C1 segment of cervical spinal cord (tissue), 14 donors: ENCODE measurements around the gene RBFOX1.

Experiments used
- DNase-seq, 14 donors: peaks; one replicate each; lab custom pipeline; 2025; lab: John Stamatoyannopoulos, UW

The RBFOX1 gene

DNA sequence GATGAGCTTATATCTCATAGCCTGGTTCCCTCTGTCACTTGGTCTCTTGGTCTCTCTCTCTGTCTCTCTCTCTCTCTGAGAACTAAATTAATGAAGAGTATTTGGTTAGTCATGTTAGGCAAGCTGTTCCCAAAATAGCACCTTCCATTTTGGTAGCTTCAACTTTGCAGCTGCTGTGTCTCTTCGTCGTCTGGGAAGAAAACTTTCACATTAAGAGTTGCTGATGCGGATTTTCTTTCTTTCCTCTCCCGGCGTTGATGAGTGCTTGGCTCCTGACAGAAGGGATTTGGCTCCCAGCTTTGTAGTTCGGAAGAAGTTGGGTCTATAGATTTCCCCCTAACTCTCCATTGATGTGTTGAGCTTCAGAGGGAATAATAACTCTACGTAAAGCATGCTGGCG lies at the start of gene RBFOX1:
Gene RBFOX1, plus strand, starts transcription at position 235 of the 400 bp plus-strand sequence.
- no peak for DNase-seq

DNA sequence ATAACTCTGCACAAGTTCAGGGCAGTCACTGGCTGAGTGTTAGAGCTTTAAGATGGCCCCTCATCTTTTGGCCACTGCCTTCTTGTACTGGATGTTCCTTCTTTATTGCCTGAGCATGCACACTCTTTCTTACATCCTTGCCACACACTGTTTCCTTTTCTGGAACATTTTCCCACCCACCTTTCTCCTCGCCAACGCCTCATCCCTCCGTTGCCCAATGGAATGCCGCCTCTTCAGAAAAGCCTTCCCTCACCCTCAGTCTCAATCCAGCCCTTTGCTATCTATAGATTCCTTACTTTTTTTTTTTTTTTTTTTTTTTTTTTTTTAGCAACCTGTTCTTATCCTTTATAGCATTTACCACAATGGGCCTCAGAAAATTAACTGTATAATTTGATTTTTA lies 47.9 kb upstream of the RBFOX1 start:
- no peak for DNase-seq

DNA sequence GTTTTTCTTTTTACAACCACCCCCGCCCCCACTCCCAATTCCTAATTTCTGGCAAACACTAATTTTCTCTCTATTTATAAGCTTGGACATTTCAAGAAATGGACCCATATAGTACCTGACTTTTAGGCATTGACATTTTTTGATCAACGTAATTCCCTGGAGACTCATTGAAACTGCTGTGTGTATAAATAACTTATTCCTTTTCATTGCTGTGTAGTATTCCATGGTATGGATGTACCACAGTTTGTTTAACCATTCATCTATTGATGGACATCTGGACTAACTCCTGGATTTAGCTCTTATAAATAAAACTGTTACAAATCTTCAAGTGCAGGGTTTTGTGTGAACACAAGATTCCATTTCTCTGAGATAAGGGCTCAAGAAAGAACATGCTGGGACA lies 47.1 kb upstream of the RBFOX1 start:
- no peak for DNase-seq

DNA sequence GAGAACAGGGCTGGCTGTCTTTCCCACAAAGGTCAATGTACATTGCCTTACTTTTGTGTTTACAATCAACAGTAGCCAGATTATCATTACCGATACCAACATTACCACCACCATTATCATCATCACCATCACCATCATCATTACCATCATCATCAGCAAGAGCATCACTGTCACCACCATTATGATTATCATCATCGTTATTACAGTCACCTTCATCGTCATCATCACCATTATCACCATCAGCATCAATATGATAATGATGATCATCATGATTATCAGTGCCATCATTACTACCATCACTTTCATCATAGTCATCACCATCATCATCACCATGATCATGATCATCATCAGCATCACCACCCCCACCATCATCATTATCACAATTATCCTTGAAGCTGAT lies 43.3 kb upstream of the RBFOX1 start:
- DNase-seq = no peak

DNA sequence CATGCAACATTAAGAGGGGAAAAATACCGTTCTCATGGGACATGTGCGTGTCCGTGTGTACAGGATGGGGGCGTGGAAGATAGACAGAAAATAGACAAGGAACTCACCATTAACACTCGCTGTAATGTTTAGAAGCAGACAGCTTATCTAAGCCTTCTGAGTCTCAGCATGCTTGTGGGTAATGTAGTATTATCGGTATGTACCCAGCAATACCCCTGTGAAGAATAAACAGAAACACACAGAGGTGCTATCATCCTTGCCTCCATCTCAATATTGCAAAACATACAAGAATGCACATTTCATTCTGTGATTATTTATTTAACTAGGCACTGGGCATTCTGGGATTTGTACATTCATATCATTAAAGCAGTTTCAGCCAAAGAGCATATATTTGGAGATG lies 42.0 kb upstream of the RBFOX1 start:
- DNase-seq = no peak

DNA sequence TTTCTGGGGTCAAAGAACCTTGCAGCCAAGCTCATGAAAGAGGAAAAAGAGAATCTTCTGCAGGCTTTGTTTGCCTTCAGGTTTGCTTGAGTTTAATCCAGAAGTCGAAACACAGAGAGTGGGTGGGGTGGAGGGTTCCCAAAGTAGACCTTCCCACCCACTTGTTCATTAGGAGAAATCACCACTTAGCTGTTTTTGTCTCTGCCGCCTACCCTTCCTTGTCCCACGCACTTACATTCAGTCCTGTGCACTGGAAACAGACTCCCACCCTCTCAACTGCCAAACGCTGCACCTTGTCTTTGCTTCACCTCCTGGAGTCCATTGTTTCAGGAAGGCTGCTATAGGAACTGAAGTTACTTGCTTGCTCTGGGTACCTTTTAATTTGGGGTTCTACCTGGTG lies 38.6 kb upstream of the RBFOX1 start:
- DNase-seq = no peak

DNA sequence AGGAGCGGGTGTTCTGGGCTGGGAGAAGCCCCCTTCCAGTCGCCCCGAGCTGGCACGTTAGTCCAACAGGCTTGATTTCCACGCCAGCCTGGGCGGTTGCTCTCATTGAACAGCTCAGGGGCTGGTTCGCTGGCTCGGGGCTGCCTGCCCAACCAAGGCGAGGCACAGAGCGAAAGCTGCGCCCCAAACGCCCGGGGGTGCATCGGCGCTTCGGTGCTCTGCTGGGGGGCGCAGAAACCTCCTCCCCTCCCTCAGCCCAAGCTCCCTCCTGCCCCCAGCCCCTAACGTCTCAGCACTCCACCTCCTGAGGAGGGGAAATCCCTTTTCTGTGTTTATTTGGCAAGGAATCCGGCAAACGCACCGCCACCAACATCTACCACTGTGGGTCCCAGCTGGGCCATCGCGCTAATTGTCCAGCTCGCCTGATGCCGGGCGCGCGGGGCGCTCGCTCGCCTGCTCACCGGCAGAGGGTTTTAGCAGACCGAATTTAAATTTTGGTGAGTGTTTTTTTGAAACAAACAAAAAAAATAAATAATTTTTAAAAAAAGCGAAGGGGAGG lies 29.5 kb upstream of the RBFOX1 start:
- DNase-seq = peak in 4 of 14 donors; percentile 20 to 54 (median 32)

DNA sequence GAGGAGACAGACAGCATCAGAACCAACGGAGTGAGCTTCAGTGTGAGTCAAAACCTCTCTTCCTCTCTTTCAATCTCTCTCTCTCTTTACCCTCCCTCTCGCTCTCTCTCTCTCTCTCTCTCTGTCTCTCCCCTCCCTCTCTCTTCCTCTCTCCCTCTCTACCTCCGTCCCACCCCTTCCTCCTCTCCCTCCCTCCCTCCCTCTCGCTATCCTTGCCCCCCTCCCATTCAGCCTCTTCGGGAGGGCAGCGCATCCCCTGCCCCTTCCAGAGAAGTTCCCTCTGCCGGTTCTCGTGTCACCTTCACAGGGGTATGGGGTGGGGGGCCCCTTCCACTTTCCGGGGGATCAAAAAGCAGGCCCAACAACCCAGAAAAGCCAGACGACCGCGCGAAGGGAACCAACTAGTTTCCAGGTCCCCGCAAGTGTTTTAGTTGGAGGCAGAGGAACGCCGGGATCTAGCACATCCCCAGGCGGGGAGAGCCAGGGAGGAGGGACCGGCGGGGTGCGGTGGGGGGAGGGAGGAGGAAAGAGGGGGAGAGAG lies 28.9 kb upstream of the RBFOX1 start:
- peak in 1 of 14 donors; percentile 28 for DNase-seq

DNA sequence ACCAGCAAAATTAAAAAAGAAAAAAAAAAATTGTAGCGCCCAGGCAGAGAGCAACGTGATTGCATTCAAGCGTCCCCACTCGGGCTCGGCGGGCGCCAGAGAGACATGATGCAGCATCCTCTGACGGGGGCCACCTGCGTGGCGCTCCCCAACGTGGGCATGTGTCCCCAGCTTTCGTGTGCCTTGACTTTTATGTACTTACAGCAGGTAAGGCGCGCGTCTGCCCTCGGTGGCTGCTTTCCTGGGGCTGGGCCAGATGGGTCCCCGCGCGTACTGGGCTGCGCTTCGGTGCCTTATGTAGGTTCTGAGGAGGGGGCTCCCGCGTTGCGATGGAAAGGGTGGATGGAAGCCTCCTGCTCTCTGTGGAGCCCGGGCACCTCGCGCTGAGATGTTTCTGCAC lies 28.4 kb upstream of the RBFOX1 start:
- no peak for DNase-seq

DNA sequence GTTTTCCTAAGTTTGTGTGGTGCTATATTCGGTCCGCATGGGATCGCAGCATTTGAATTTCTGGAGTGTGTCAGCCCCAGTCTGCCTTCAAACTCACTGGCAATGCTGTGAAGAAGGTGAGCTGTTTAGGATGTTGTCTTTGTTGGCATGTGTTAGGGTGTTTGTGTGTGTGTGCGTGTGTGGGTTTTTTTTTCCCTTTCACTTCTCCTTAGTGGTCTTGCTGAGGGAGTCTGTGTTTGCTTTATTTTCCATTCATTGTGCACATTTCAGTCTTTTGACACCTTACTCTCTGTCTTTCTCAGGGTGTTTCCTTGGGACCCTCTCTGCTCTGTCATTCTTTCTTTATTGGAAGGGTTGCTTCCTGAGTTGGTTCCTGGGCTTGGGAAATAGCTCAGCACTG lies 27.7 kb upstream of the RBFOX1 start:
- peak in 1 of 14 donors; percentile 15 for DNase-seq

DNA sequence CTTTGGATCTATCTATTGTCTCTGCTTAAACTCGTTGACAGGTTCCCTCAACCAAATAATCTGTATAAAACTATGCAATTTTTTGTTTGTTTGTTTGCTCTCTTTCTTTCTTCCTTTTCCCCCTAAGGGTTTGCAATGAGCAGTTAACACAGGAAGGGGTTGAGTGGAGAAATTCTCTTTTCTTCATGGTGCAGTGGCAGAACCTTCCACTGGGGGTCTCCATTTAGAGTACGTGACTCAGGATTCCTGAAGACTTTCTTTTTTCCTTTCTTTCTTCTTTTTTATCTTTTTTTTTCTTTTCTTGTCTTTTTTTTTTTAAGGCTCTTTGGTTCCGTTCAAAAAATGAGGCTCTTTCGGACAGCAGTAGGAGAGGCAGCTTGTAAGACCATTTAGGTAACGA lies 19.5 kb upstream of the RBFOX1 start:
- DNase-seq = no peak

DNA sequence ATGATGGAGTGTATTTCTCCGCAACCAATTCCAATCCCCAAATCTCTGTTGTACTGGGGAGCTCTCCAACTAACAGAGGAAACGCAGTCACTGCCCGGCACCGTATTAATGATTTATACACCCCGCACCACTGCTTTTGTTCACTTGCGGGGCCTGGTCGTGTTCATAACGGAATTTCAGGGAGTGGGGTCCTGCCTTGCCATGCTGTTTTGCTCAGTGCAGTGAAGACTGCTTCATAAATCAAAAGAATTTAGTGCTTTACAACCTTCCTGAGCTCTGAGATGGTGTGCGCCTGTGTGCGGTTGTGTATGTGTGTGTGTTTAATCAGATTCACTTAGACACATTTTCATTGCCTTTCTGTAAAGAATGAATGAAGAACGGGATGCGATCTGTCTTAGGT lies 18.5 kb upstream of the RBFOX1 start:
- DNase-seq = no peak

DNA sequence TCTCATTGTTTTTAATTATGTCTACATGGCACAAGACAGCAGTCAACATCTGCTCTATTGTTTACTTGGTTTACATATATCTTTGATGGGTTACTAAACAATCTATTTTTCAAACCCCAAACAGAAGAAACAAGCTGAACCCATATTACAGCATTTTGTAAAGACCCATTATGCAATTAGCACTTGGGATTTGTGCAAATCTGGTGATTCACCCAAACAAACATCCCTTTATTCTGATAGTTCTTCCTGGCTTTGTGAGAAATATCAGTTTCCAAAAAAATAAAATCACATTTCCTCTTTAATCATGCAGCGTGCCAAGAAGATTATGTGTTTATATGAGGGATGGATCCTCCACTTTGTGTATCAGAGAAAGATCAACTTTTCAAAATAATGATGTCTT lies 16.8 kb upstream of the RBFOX1 start:
- DNase-seq = no peak

DNA sequence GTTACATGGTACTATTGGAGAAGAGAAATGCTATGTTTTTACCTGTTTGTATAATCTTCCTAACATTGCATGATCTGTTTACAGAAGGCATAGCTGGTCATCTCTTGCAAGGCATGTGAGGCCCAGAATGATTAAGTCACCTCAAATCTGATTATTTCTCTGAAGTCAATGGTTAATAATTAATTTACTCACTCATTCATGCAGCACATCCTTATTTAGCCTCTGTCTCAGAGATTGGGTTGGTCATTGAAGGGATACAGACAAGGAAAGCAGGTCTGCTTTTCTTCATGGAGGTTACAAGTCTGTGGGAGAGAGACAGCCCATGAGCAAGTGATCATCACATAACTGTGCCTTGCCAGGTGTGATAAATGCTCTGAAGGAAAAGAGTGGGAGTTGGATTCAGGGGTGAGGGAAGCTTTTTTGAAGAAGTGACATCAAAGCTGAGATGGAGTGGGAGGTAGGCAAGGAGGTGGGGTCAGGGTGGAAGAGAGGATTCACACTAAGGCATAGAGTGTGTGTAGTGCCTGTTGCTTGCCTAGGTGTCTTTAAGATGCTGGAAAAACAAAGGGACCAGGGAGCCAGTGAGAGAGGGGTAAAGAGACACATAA lies 16.3 kb upstream of the RBFOX1 start:
- DNase-seq = no peak

DNA sequence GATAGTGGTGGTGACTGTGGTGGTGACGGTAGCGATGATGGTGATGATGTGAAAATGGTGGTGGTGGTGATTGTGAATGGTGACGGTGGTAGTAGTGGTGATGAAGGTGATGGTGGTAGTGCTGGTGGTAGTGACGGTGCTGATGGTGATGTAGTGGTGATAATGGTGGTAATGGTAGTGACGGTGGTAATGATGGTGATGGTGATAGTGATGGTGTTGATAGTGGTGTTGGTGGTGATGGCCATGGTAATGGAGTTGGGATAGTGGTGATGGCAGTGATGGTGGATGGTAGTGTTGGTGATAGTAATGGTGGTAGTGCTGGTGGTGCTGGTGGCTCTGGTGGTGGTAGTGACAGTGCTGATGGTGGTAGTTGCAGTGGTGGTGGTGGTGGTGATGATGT lies 14.7 kb upstream of the RBFOX1 start:
- no peak for DNase-seq

DNA sequence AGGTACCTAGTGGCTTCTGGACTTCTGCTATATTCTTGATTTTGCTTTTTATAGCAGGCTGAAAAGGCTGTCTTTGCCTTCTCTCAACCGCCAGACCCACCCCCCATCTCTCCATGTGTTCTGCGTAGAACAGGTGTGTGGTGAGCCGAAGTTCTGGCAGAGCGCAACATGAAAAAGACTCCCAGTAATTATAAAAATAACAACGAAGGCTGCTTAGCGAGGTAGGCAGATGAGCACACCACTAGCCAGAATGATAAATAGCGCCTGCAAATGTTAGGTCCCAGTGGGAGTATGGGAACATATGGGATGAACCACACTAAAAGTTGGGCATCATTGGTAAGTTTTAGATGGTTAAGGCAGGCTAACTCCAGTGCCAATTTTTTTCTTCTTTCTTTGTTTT lies 14.0 kb upstream of the RBFOX1 start:
- peak in 1 of 14 donors; percentile 18 for DNase-seq

DNA sequence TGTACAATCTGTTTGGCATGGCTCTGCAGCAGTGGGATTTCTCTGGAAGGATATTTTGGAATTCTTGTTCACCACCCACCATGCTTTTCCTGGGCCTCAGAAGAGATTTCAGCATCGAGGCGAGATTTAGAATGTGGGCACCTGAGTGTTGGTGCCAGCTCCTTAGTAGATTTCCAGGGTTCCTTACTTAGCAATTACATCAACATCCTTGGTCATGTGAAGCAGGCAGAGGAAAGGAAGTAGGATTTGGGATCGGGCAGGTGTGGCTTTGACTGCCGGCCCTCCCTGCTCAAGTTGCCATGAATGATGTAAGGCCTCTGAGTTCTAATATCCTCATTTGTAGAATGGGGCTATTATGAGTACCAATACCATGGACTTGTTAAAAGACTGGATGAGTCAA lies 13.1 kb upstream of the RBFOX1 start:
- no peak for DNase-seq

DNA sequence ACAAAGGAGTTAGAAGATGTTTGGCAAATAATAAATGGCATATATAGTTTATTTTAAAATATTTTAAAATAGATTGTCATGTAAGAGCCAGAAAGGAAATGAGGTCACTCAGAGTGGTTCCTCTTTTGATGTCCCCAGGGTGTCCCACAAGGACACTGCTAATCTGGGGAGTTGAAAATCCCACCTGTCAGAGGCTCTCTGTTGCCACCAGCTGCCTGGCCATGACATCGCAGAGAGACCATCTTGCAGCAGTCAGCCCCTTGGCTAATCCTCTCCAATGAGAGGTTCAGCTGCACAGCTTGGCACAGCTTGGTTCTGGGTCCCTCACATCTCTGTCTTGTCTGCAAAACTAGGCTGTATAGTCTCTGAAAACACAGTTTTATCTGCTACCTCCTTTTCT lies 11.0 kb upstream of the RBFOX1 start:
- DNase-seq = no peak

DNA sequence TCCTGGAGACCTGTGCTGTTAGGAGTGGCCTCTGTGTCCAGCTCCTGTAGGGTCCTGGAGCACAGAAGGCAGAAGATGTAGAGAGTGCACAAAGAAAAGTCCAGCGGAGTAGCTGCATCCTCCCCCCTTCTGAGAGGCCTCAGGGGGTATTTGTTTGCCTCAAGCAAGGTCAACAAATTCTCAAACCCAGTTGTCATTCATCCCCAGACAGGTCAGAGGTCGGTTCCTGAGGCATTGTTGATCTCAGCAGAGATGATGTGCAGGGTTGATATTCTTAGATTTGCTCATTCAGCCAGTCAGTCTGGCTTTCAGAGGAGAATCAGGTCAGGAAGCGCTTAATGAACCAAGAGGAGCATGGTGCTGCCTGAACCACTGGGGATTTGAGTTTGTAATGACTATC lies 8.3 kb upstream of the RBFOX1 start:
- no peak for DNase-seq

DNA sequence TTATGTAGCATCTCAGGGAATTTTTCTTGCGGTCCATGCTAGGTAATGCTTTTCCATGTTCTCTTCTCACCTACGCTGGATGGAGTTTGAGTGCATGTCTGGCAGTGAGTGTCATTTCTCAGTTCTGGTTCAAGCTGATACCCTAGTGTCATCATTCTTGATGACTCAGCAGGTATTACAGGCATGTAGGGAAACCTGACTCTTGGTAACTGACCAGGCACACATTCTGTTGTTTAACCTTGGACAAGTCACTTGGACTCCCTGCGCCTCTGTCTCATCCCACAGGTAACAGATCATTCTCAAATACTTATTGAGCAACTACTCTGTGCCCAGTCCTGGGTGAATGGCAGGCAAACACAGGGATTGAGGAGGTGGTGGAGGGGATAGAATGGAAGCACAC lies 6.8 kb upstream of the RBFOX1 start:
- no peak for DNase-seq

DNA sequence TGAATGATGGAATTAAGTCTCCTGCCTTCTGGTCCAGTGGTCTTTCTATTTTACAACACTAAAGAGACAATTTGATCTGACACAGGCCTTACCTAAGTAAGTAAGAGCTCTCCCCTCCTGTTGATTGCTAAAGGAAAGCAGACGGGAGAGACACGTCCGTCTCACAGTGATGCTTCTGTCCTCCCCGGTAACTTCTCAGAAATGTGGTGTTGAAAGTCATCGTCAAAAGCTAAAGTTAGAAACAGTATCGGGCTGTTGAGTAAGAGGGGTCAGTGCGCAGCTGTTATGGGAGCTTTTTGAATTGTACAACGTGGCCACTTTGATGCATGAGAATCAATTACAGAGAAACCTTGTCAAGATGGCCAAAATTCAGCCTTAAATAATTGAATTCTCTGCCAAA lies 1.9 kb upstream of the RBFOX1 start:
- DNase-seq = no peak

DNA sequence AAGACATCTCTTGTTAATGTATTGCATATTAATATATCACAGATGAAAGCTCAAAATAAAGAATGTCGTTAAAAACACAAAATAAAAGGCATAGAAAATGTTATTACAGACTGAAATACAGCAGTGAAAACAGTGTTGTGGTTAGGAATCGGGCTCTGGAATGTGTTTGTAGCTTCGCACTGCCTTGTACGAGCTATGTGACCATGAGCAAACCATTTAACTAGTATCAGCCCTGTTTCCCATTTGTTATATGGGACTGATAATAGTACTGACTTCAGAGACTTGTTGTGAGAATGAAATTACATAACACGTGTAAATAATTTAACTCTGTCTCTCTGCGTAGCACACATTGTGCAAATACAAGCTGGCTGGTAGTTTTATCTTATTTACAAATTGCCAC lies 648 bp upstream of the RBFOX1 start:
- DNase-seq = no peak

DNA sequence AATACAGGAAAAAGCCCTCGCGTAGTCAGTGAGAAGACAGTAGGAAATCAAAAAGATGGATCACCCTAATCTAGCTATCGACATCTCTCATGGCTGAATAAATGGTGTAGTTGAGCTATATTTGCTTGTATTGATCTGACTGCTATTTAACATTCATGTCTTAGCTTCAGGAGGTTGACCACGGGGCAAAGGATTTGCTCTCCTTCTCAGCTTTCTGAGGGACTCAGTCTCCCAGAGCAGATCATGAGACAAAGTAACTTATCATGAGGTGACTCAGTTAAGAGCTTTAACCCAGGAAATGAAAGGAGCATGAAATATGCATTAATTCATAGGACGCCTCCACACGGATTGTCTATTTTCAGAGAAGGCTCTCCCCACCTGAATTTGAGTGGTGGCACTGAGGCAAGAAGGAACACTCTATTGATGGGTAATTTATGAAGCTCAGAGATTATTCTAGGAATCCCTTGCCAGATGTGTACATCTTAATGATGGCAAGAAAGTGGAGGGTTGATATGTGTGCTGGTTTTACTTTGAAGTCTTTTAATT lies 608 bp downstream of the RBFOX1 start:
- no peak for DNase-seq
